ENCODE measurements around the gene CAPN10.

CAPN10 gene

GRCh38 chr2:240579771-240580614, 6.5 kb upstream of the CAPN10 start:
- DNase-seq (ENCODE audit: low read depth in 1 of 2, low spot score in 1 of 2) = no peak
- in situ Hi-C loops (cut with HindIII; ENCODE audit: low pct_unique_long_range_greater_than_20kb, low sequenced_read_pairs) = no loop called here
- TF ChIP-seq JUND (IDR thresholded peaks at IDR 0.05; ENCODE audit: low read depth) = no peak

DNA sequence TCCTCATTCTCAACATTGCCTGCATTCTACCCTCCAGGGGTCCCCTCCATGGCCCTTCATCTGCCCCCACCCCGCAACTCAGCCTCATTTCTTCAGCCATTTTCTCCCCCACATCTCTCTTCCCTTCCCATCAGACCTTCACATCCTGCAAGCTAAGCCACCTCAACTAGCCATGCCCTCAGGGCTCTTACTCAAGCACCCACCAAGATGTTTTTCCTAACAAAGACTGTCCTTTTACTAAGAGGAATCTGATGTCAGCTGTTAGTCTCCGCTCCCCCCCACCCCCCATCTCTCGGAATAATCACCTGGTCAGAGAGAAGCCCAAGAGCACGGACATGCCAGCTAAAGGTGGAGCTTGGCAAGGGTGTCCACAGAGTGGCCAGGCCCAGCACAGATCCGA, 4.7 kb upstream of the CAPN10 start:
- DNase-seq (ENCODE audit: low read depth in 1 of 2, low spot score in 1 of 2) = no peak
- in situ Hi-C loops (cut with HindIII; ENCODE audit: low pct_unique_long_range_greater_than_20kb, low sequenced_read_pairs) = no loop called here
- no peak for TF ChIP-seq JUND (IDR thresholded peaks at IDR 0.05; ENCODE audit: low read depth)

GRCh38 chr2:240582781-240583180, 3.8 kb upstream of the CAPN10 start:
- no peak for TF ChIP-seq JUND (IDR thresholded peaks at IDR 0.05; ENCODE audit: low read depth)
- in situ Hi-C loops (cut with HindIII; ENCODE audit: low pct_unique_long_range_greater_than_20kb, low sequenced_read_pairs) = no loop called here
- DNase-seq (ENCODE audit: low read depth in 1 of 2, low spot score in 1 of 2) = no peak

DNA sequence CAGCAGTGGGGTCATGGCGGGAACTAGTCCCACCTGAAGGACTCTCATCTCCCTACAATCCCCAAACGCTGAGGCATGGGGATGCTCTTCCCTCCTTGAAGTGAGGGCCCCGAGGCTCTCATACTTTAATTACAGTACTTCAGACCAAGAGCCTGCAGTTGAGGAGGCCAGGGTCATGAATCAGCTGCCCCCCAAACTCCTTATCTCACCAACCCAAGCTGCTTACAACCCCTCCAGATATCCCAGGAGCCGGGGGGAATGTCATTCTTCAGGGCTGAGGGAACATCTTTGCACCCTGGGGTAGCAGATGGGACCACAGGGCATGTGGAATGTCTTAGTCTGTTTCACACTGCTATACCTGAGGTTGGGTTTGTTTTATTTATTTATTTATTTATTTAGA, 2.8 kb upstream of the CAPN10 start:
- TF ChIP-seq JUND (IDR thresholded peaks at IDR 0.05; ENCODE audit: low read depth) = no peak
- in situ Hi-C loops (cut with HindIII; ENCODE audit: low pct_unique_long_range_greater_than_20kb, low sequenced_read_pairs) = no loop called here

DNA sequence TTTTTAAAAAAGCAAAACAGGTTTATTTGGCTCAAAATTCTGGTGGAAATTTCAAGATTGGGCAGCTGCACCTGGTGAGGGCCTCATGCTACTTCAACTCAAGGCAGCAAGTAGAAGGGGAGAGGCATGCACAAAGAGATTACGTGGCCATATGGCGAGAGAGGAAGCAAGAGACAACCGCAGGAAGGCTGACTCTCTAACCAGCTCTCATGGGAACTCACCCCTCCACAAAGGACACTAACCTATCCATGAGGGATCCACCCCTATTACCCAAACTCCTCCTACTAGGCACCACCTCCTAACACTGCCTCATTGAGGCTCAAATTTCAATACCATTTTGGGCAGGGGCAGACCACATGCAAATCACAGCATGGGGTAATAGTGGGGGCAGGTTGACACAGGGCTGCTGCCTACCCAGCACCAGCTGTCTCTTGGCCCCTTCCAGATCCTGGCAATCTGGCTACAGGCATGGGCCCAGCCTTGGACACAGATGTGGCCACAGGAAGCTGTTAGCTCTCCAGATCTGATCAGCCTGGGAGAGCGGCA, 2.0 kb upstream of the CAPN10 start:
- no peak for TF ChIP-seq JUND (IDR thresholded peaks at IDR 0.05; ENCODE audit: low read depth)
- in situ Hi-C loops (cut with HindIII; ENCODE audit: low pct_unique_long_range_greater_than_20kb, low sequenced_read_pairs) = no loop called here
- DNase-seq (ENCODE audit: low read depth in 1 of 2, low spot score in 1 of 2) = peak in 1 of 2 experiments; percentile 88

More for the DNA sequence above, 2.8 kb upstream of the CAPN10 start:
- DNase-seq (ENCODE audit: low read depth in 1 of 2, low spot score in 1 of 2) = no peak

- in situ Hi-C loops (cut with HindIII; ENCODE audit: low pct_unique_long_range_greater_than_20kb, low sequenced_read_pairs) = no loop called here
- DNase-seq (ENCODE audit: low read depth in 1 of 2, low spot score in 1 of 2) = no peak
- no peak for TF ChIP-seq JUND (IDR thresholded peaks at IDR 0.05; ENCODE audit: low read depth)
Observed at GRCh38 chr2:240585101-240585500, 1.4 kb upstream of the CAPN10 start.

GRCh38 chr2:240585681-240586197, 795 bp upstream of the CAPN10 start:
- DNase-seq (ENCODE audit: low read depth in 1 of 2, low spot score in 1 of 2) = no peak
- TF ChIP-seq JUND (IDR thresholded peaks at IDR 0.05; ENCODE audit: low read depth) = no peak
- in situ Hi-C loops (cut with HindIII; ENCODE audit: low pct_unique_long_range_greater_than_20kb, low sequenced_read_pairs) = no loop called here

GRCh38 chr2:240586919-240587800, 626 bp downstream of the CAPN10 start:
- in situ Hi-C loops (cut with HindIII; ENCODE audit: low pct_unique_long_range_greater_than_20kb, low sequenced_read_pairs) = no loop called here
- peak; percentile 52 to 62 for DNase-seq (ENCODE audit: low read depth in 1 of 2, low spot score in 1 of 2)
- TF ChIP-seq JUND (IDR thresholded peaks at IDR 0.05; ENCODE audit: low read depth) = no peak

DNA sequence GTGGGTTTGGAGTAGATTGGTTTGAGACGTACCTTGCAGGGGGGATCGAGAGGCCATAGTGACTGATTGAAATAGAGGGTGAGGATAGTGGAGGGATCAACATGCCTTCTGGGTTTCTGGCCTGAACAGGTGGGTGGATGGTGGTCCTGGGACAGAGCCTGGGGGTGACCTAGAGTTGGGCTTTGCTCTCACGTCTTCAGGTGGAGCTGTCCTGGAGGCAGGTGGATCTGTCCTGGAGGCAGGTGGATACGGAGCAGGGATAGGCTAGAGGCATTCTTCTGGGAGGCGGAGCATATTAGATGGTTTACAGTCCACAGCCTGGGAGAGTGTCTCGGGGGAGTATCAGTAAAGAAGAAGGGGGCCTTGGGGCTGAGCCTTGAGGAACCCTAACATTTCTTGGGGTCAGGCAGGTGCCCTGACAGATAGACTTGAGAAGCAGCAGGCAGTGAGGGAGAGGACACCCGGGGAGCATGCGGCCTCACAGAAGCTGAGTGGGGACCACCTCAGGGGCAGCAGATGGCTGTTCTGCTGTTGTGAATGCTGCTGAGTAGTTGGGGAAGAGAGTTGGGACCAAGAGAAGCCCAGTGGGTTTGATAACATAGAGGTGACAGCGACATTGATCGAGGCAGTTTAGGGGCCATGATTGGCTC, 1.6 kb downstream of the CAPN10 start:
- in situ Hi-C loops (cut with HindIII; ENCODE audit: low pct_unique_long_range_greater_than_20kb, low sequenced_read_pairs) = no loop called here
- DNase-seq (ENCODE audit: low read depth in 1 of 2, low spot score in 1 of 2) = no peak
- TF ChIP-seq JUND (IDR thresholded peaks at IDR 0.05; ENCODE audit: low read depth) = no peak

DNA sequence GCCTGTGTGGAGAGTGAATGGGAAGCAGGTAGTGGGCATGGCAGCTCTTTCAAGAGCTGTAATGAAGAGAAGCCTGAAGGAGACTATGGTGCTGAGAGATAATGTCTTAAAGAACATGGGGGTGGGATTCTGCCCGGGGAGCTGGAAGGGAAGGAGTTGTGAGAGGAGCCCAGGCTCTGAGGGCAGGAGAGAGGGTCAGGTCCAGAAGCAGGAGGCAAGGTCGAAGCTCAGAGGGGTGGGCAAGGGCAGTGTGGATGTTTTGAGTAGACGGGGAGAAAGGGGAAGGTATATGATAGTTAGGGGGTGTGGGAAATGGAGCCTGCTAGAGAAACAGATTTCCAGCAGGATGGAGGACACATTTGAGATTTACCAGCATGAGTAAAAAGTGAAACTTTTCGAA, 2.1 kb downstream of the CAPN10 start:
- in situ Hi-C loops (cut with HindIII; ENCODE audit: low pct_unique_long_range_greater_than_20kb, low sequenced_read_pairs) = no loop called here
- no peak for TF ChIP-seq JUND (IDR thresholded peaks at IDR 0.05; ENCODE audit: low read depth)

DNA sequence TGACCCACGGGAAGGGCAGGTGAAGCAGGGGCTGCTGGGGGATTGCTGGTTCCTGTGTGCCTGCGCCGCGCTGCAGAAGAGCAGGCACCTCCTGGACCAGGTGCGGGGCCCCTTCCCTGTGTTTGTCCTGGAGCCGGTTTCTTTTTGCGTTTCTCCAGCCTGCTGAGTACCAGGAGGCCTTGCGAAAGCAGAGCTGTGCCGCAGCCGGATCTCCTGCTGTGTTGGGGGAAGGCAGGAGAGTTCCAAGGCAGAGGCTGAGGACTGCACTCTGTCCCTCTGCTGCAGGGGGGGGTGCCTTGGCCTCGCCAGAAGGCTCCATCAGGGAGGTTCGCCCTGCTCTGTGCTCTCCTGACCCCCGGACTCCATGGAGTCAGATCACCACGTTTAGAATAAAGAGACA, 2.8 kb downstream of the CAPN10 start:
- no peak for TF ChIP-seq JUND (IDR thresholded peaks at IDR 0.05; ENCODE audit: low read depth)
- in situ Hi-C loops (cut with HindIII; ENCODE audit: low pct_unique_long_range_greater_than_20kb, low sequenced_read_pairs) = no loop called here

More for the DNA sequence above, 2.1 kb downstream of the CAPN10 start:
- no peak for DNase-seq (ENCODE audit: low read depth in 1 of 2, low spot score in 1 of 2)

DNA sequence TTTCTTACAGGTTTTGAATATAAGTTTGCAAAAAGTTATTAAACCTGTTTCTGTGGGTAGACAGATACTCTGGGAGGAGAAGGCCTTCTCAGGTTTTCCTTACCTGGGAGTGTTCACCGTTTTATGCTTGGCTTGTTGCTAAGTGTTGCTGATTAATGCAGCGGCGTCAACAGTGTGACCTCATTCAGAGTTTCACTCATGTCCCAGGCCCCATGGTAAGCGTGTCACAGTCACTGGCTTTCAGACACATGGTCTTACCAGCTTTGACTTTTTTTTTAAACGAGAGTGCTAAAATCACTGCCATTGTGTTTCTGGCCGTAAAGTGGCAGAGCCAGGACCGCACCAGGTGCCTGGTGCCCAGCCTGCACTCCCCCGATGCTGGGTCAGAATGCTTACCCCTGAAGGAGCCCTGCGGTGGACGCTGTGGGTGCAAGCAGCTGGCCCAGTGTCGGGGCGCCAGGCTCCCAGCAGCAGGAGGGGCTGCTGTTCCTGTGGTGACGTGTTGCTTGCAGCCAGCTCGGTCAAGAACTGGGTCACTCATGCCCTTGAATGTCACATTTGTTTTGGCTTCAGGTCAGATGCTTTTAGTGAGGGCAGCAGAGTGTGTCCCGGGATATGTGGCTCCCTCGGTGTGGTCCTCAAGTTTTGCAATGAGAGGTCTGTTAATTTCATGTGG, 3.5 kb downstream of the CAPN10 start:
- DNase-seq (ENCODE audit: low read depth in 1 of 2, low spot score in 1 of 2) = no peak
- in situ Hi-C loops (cut with HindIII; ENCODE audit: low pct_unique_long_range_greater_than_20kb, low sequenced_read_pairs) = no loop called here
- no peak for TF ChIP-seq JUND (IDR thresholded peaks at IDR 0.05; ENCODE audit: low read depth)

More for the DNA sequence above, 2.8 kb downstream of the CAPN10 start:
- DNase-seq (ENCODE audit: low read depth in 1 of 2, low spot score in 1 of 2) = no peak
